ENCODE results near the gene OR10H5. TPM values are rescaled to one million over a fixed set of nuclear protein-coding genes. Genes with fewer than 3 reads are reported as not detected.
A peak's percentile ranks its signal among the peaks of the same experiment; 100 is the strongest.
"Not testable (repeated sequence)": the region's sequence is repeated elsewhere in the genome, so short reads cannot be mapped to it uniquely, and the experiment has no call there.

The OR10H5 gene
- total RNA-seq, 4 donors from 2014 or later: not detected

DNA sequence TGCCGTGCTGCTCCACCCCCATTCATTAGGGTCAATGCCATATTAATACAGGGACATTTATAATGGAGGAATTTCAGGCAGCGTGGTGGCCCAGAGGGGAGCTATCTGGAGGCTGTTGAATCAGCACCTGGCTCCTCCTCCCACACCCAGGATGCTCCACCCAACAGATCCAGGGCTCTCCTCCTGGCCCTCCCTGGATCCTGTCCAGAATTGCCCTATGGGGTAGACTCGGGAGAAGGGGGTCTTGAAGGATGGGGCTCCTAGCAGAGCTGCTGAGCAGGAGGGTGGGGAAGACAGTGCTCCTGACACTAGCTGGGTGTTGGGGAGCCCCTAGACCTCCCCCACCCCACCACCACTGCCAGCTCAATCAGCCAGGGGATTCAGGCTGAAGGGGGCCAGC is 5.2 kb upstream of the OR10H5 start:
- Histone ChIP-seq H3K36me3 (no peaks in the 10 kb centered on the region), H3K27ac (no peak overlapping the region), H3K4me3 (no peak overlapping the region), H3K27me3 (no peaks in the 10 kb centered on the region), H3K9me3 (no peaks in the 10 kb centered on the region), H3K4me1 (peaks cover 17% of the 10 kb centered on the region)
- DNase-seq (ENCODE audit: low spot score in 2 of 2): no peak
- TF ChIP-seq, protein P1, sequence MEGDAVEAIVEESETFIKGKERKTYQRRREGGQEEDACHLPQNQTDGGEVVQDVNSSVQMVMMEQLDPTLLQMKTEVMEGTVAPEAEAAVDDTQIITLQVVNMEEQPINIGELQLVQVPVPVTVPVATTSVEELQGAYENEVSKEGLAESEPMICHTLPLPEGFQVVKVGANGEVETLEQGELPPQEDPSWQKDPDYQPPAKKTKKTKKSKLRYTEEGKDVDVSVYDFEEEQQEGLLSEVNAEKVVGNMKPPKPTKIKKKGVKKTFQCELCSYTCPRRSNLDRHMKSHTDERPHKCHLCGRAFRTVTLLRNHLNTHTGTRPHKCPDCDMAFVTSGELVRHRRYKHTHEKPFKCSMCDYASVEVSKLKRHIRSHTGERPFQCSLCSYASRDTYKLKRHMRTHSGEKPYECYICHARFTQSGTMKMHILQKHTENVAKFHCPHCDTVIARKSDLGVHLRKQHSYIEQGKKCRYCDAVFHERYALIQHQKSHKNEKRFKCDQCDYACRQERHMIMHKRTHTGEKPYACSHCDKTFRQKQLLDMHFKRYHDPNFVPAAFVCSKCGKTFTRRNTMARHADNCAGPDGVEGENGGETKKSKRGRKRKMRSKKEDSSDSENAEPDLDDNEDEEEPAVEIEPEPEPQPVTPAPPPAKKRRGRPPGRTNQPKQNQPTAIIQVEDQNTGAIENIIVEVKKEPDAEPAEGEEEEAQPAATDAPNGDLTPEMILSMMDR (IDR thresholded peaks at IDR 0.05): no peak
- TF ChIP-seq POLR2A (IDR thresholded peaks at IDR 0.05) (no peak), POLR2AphosphoS5 (IDR thresholded peaks at IDR 0.05) (no peak), EP300 (IDR thresholded peaks at IDR 0.05) (no peak)
- WGBS: 40% methylated on average over 1 of the region's 3 CpGs

DNA sequence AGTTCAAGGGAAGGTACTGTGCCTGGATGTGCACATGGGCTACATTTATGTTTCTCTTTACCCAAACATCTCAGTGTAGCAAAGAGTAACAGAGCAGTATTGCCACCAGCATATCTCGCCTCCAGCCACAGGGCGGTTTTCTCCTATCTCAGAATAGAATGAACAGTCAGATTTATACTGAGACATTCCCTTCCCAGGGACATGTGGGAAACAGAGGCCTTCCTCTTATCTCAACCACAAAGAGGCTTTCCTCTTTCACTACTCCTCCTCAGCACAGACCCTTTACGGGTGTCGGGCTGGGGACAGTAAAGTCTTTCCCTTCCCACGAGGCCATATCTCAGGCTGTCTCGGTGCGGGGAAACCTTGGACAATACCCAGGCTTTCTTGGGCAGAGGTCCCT is 4.6 kb upstream of the OR10H5 start:
- not testable (repeated sequence) for DNase-seq (ENCODE audit: low spot score in 2 of 2); H3K4me3 ChIP-seq; H3K27me3 ChIP-seq; H3K27ac ChIP-seq; H3K9me3 ChIP-seq; H3K36me3 ChIP-seq
- WGBS: 54% methylated on average over 7 of the region's 7 CpGs
- H3K4me1 ChIP-seq: peaks cover 17% of the 10 kb centered on the region

DNA sequence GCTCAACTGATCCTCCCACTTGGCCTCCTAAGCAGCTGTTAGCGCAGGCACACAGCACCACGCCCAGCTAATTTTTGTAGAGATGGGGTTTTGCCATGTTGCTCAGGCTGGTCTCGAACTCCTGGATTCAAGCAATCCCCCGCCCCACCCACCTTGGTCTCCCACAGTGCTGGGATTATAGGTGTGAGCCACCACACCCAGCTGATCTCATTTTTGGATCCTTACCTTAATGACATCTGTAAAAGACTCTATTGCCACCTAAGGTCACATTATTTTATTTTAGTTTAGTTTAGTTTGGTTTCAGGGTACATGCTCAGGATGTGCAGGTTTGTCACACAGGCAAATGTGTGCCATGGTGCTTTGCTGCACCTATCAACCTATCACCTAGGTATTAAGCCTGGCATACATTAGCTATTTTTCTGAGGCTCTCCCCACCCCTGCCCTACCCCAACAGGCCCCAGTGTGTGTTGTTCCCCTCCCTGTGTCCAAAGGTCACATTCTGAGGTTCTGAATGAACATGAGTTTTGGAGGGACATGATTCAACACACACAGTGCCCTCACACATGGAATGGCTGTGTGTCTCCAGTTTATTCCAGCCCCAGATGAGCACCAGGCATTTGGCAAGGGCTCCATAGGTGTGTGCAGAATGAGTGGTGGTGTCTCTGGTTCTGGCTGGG is 1.3 kb downstream of the OR10H5 start:
- Histone ChIP-seq H3K27me3 (peaks cover 8% of the 10 kb centered on the region), H3K4me3 (no peak overlapping the region), H3K4me1 (no peaks in the 10 kb centered on the region), H3K9me3 (no peaks in the 10 kb centered on the region), H3K27ac (no peak overlapping the region), H3K36me3 (no peaks in the 10 kb centered on the region)
- 59% methylated on average over 4 of the region's 4 CpGs for WGBS
- no peak for DNase-seq (ENCODE audit: low spot score in 2 of 2)
- TF ChIP-seq POLR2A (IDR thresholded peaks at IDR 0.05) (no peak), POLR2AphosphoS5 (IDR thresholded peaks at IDR 0.05) (no peak), EP300 (IDR thresholded peaks at IDR 0.05) (no peak)
- TF ChIP-seq, protein P1 (IDR thresholded peaks at IDR 0.05): no peak

DNA sequence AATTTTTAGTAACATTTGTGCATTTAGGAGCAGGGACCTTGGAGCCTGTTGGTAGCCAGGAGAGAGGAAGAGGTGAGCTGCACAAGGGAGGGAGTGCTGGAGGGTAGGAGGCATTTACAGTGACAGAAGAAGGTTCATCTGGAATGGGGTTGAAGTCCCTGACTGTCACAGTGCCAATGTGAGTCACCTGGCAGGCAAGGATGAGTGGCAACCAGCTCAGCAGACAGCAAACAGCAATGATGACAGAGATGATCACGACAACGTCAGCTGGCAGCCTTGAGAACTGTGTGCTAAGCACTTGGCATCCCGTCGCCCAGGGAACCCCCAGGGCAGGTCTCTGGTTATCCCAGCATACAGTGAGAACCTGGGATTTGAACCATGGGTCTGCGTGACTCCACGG is 2.6 kb downstream of the OR10H5 start:
- H3K36me3 ChIP-seq: no peaks in the 10 kb centered on the region
- H3K27ac ChIP-seq: no peak overlapping the region
- 41% methylated on average over 6 of the region's 6 CpGs for WGBS
- peaks cover 8% of the 10 kb centered on the region for H3K27me3 ChIP-seq
- DNase-seq (ENCODE audit: low spot score in 2 of 2): no peak
- no peak overlapping the region for H3K4me3 ChIP-seq
- no peaks in the 10 kb centered on the region for H3K4me1 ChIP-seq
- no peaks in the 10 kb centered on the region for H3K9me3 ChIP-seq
- TF ChIP-seq EP300 (IDR thresholded peaks at IDR 0.05): no peak
- TF ChIP-seq, protein P1 (IDR thresholded peaks at IDR 0.05): no peak
- no peak for TF ChIP-seq POLR2A (IDR thresholded peaks at IDR 0.05)
- TF ChIP-seq POLR2AphosphoS5 (IDR thresholded peaks at IDR 0.05): no peak

DNA sequence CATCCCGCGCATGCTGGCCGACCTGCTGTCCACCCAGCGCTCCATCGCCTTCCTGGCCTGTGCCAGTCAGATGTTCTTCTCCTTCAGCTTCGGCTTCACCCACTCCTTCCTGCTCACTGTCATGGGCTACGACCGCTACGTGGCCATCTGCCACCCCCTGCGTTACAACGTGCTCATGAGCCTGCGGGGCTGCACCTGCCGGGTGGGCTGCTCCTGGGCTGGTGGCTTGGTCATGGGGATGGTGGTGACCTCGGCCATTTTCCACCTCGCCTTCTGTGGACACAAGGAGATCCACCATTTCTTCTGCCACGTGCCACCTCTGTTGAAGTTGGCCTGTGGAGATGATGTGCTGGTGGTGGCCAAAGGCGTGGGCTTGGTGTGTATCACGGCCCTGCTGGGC is 6.8 kb downstream of the OR10H5 start:
- H3K4me1 ChIP-seq; H3K27me3 ChIP-seq; H3K9me3 ChIP-seq; H3K36me3 ChIP-seq; H3K4me3 ChIP-seq; DNase-seq (ENCODE audit: low spot score in 2 of 2); H3K27ac ChIP-seq: not testable (repeated sequence)
- WGBS: 95% methylated on average over 17 of the region's 18 CpGs

DNA sequence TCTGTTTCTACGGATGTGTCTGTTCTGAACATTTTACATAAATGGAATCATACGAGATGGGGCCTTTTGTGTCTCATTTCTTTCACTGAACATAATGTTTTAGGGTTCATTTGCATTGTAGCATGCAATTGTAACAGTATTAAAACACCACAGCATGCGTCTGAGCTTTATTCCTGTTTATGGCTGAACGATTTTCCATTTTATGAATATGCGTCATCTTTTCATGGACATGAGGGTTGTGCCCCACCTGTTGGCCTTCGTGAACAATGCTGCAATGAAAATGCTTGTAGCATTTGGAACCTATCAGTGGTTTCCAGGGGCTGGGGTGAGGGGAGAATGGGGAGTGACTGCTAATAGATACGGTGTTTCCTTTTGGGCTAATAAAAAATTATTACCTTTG is 22.9 kb downstream of the OR10H5 start:
- H3K27ac ChIP-seq: no peak overlapping the region
- H3K4me3 ChIP-seq: no peak overlapping the region
- 30% methylated on average over 7 of the region's 7 CpGs for WGBS
- H3K36me3 ChIP-seq: no peaks in the 10 kb centered on the region
- DNase-seq (ENCODE audit: low spot score in 2 of 2): no peak
- TF ChIP-seq EP300 (IDR thresholded peaks at IDR 0.05): no peak
- TF ChIP-seq, protein P1 (IDR thresholded peaks at IDR 0.05): peak in 1 of 2 donors; percentile 32
- H3K4me1 ChIP-seq: no peaks in the 10 kb centered on the region
- H3K27me3 ChIP-seq: peaks cover 41% of the 10 kb centered on the region
- no peaks in the 10 kb centered on the region for H3K9me3 ChIP-seq
